HL-60 (cell line): ENCODE results near the gene FTO.

Source experiments
- CTCF ChIP-seq: IDR thresholded peaks from one replicate; pipeline ENCODE4 v1.5.1; 2011; ENCODE audit warnings: low read length, control low read depth, inconsistent platforms; ENCODE audit not compliant: insufficient read depth
- POLR2AphosphoS5 ChIP-seq: IDR thresholded peaks from 2 replicates; pipeline ENCODE4 v1.6.1; 2012; ENCODE audit warnings: low read depth

GRCh38 chr16:53948734-53949430 is 244.9 kb downstream of the FTO start:
- TF ChIP-seq POLR2AphosphoS5 (no peak), CTCF (no peak)
